GM10847 (cell line): ENCODE data around the gene CEND1.

ENCODE experiments used
- POLR2A ChIP-seq: IDR thresholded peaks from 2 replicates; pipeline ENCODE4 v1.6.1; 2011; ENCODE audit not compliant: insufficient read length; ENCODE audit errors: extremely low read depth

The CEND1 gene

DNA sequence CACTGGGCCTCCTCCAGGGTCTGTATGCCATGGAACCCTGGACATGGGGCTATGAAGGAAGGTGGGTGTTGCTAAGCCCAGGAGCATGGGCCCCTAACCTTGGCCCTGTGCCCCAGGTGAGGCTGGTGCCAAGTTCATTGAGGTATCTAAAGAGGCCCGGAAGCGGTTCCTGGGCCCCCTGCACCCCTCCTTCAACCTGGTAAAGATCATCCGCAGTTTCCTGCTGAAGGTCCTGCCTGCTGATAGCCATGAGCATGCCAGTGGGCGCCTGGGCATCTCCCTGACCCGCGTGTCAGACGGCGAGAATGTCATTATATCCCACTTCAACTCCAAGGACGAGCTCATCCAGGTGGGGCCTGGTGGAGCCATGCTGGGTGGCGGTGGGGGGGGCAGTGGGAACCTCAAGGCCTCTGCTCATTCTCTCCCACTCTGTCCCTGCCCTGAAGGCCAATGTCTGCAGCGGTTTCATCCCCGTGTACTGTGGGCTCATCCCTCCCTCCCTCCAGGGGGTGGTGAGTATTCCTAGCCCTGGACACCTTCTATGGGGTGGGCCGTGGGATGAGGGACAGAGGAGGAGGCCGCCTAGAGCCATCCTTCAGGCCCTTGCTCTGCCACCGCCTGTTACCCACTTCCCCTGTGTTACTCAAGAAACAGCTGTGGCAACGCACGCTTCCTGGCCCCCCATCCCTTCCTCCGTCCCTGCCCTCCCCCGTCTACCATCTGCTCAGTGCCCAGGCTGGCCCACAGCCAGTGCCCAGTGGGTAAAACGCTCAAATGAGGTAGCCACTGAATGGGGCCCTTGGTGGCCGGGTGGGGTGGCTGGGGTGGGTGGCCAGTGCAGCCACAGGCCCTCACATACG is 31.9 kb upstream of the CEND1 start:
- TF ChIP-seq POLR2A, result no peak

- TF ChIP-seq POLR2A, result no peak
Measured at GRCh38 chr11:820655-821511, 31.0 kb upstream of the CEND1 start.

DNA sequence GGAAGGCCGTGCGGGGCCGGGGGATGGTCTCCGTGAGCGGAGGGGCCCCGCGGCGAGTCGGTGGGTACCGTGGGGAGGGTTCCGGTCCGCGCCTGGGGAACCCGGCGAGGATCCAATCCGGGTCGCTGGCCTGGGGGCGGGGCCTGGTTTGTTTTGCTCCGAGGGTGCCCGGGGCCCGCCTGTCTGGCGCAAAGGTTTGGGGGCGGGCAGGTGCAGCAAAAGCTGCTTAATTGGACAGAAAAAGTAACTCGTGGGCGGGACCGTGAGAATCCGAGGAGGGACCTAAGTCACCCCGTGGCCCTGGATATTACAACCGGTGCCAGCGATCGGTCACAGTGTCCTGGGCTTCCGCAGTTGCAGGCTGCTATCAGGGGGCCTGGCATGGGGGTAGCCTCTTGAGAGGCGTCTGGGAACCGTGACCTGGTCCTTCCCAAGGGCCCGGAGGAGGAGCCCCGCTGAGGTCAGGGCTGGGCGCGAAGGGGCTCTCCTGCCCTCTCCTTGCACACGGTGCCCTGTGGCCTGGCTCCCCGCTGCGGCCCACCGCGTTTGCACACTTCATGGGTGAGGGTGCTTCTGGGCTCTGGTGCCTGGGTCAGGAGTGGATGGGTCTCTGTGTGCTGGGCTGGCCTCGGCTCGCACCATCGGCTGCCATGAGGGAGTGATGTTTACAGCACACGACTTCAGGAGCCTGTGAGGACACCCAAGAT is 30.2 kb upstream of the CEND1 start:
- no peak for TF ChIP-seq POLR2A

- TF ChIP-seq POLR2A, result peak; percentile 92
Measured at GRCh38 chr11:819129-819931, 29.4 kb upstream of the CEND1 start.

GRCh38 chr11:818396-819128 is 28.7 kb upstream of the CEND1 start, which contains the start of gene PNPLA2:
Gene PNPLA2 (plus strand): TSS chr11:818914. CDS start chr11:819719, 805 bp downstream.
- no peak for TF ChIP-seq POLR2A

DNA sequence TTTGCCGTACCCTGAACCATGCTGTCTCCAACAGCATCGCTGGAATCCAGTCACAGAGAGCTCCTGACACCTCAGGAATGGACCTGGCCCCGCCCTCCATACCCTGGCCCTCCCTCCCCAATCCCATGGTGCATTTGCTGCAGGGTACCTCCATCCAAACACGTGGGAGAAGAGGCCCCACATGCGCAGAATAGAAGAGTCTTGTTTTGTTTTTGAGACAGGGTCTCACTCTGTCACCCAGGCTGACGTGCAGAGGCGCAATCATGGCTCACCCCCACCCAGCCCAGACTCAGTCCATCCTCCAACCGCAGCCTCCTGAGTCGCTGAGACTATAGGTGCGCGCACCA is 26.5 kb upstream of the CEND1 start:
- TF ChIP-seq POLR2A, result no peak

GRCh38 chr11:815675-816432 is 26.0 kb upstream of the CEND1 start:
- no peak for TF ChIP-seq POLR2A

- TF ChIP-seq POLR2A, result no peak
Measured at GRCh38 chr11:813456-814096, 23.7 kb upstream of the CEND1 start.

- TF ChIP-seq POLR2A, result no peak
Measured at GRCh38 chr11:813072-813455, 23.2 kb upstream of the CEND1 start.

GRCh38 chr11:812390-812789 is 22.5 kb upstream of the CEND1 start:
- no peak for TF ChIP-seq POLR2A

DNA sequence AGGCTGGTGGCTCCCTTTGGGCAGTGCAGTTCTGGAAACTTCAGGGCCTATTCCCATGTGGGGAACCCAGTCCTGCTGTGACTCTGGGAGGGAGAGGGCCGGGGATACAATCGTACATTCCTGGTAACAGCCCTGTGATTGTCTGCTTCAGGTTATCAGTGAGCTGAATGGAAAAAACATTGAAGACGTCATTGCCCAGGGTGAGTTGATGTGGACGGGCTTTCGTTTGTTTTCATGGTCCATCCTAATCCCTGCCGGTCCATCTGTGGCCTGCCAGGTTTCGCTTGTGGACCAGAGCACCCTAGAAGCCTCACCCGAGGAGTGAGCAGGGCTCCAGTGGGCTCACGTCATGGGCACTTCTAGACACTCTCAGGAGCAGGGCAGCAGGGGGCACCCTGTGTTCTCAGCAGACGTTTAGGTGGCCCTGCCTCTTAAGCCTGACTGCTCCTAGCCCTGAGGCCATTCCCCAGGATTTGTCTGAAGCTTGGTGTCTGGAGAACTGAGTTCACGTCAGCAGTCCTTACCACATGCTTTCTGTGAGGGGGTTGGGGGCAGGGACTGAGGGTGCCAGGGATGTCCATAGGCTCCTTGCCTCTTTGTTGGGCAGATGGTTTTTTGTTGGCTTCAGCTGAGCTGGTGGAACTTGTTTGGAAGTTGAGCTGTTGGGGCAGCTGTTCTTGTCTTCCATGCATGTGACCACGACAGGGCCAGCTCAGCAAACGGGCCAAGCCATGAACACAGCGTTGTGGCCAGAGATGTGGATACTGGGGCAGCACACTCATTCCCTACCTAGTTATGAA is 21.8 kb upstream of the CEND1 start:
- TF ChIP-seq POLR2A, result no peak

DNA sequence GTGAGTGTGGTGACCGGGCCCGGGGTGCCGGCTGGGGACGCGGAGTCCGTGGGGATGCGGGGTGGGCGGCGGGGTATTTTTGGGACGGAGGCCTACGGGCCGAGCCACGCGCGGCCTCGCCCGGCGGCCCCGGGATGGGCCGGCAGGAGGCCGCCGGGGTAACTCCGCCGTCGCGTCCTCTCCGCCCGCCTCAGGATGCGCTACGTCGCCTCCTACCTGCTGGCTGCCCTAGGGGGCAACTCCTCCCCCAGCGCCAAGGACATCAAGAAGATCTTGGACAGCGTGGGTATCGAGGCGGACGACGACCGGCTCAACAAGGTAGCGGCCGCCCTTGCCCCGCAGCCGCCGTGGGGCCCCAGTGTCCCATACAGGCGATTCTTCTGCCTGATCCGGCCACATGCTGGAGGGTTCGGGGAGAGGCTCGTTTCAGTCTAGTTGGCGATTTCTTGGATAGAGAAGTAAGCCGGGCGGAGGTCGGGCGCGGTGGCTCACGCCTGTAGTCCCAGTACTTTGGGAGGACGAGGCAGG is 20.2 kb upstream of the CEND1 start:
- no peak for TF ChIP-seq POLR2A
